ENCODE results near the gene ENOX1. TPM values are rescaled to one million over a fixed set of nuclear protein-coding genes. Genes with fewer than 3 reads are reported as not detected.

The ENOX1 gene
- total RNA-seq, 1 donor from 2014 or later: 0.14 TPM

- H3K9me3 Mint-ChIP-seq: no peaks in the 10 kb centered on the region
- no peak for DNase-seq
- H3K4me3 Mint-ChIP-seq: no peak overlapping the region
- peaks cover 1% of the 10 kb centered on the region for H3K27me3 Mint-ChIP-seq
- H3K36me3 Mint-ChIP-seq (ENCODE audit: low read depth): no peaks in the 10 kb centered on the region
- H3K4me1 Mint-ChIP-seq: peaks cover 4% of the 10 kb centered on the region
- H3K27ac Mint-ChIP-seq: no peak overlapping the region
- intact Hi-C loops (cut with micrococcal nuclease): no loop called here
Measured at GRCh38 chr13:43544631-43545030, 242.1 kb downstream of the ENOX1 start.

- Mint-ChIP-seq H3K27me3 (peaks cover 1% of the 10 kb centered on the region), H3K36me3 (ENCODE audit: low read depth) (no peaks in the 10 kb centered on the region), H3K4me1 (peaks cover 4% of the 10 kb centered on the region), H3K27ac (no peak overlapping the region), H3K9me3 (no peaks in the 10 kb centered on the region), H3K4me3 (no peak overlapping the region)
- DNase-seq: no peak
- intact Hi-C loops (cut with micrococcal nuclease): no loop called here
Measured at GRCh38 chr13:43544011-43544410, 242.8 kb downstream of the ENOX1 start.

- intact Hi-C loops (cut with micrococcal nuclease): no loop called here
- peaks cover 4% of the 10 kb centered on the region for H3K4me1 Mint-ChIP-seq
- H3K27me3 Mint-ChIP-seq: no peaks in the 10 kb centered on the region
- no peaks in the 10 kb centered on the region for H3K36me3 Mint-ChIP-seq (ENCODE audit: low read depth)
- H3K9me3 Mint-ChIP-seq: no peaks in the 10 kb centered on the region
- no peak overlapping the region for H3K4me3 Mint-ChIP-seq
- DNase-seq: no peak
- no peak overlapping the region for H3K27ac Mint-ChIP-seq
Measured at GRCh38 chr13:43543331-43543730, 243.4 kb downstream of the ENOX1 start.

GRCh38 chr13:43537124-43537523, 249.6 kb downstream of the ENOX1 start:
- H3K36me3 Mint-ChIP-seq (ENCODE audit: low read depth): no peaks in the 10 kb centered on the region
- H3K4me1 Mint-ChIP-seq: no peaks in the 10 kb centered on the region
- no peak overlapping the region for H3K27ac Mint-ChIP-seq
- no peak overlapping the region for H3K4me3 Mint-ChIP-seq
- H3K27me3 Mint-ChIP-seq: peaks cover 2% of the 10 kb centered on the region
- H3K9me3 Mint-ChIP-seq: no peaks in the 10 kb centered on the region
- intact Hi-C loops (cut with micrococcal nuclease): no loop called here
- DNase-seq: no peak

GRCh38 chr13:43529796-43530195, 257.0 kb downstream of the ENOX1 start:
- Mint-ChIP-seq H3K4me3 (no peak overlapping the region), H3K27ac (no peak overlapping the region), H3K9me3 (no peaks in the 10 kb centered on the region), H3K4me1 (no peaks in the 10 kb centered on the region), H3K36me3 (ENCODE audit: low read depth) (no peaks in the 10 kb centered on the region), H3K27me3 (peaks cover 2% of the 10 kb centered on the region)
- intact Hi-C loops (cut with micrococcal nuclease): no loop called here
- no peak for DNase-seq

GRCh38 chr13:43528992-43529391, 257.8 kb downstream of the ENOX1 start:
- Mint-ChIP-seq H3K36me3 (ENCODE audit: low read depth) (no peaks in the 10 kb centered on the region), H3K4me1 (no peaks in the 10 kb centered on the region)

GRCh38 chr13:43522788-43523187, 264.0 kb downstream of the ENOX1 start:
- Mint-ChIP-seq H3K4me3 (no peak overlapping the region), H3K36me3 (ENCODE audit: low read depth) (no peaks in the 10 kb centered on the region), H3K4me1 (no peaks in the 10 kb centered on the region), H3K27me3 (peaks cover 4% of the 10 kb centered on the region), H3K27ac (no peak overlapping the region), H3K9me3 (no peaks in the 10 kb centered on the region)
- intact Hi-C loops (cut with micrococcal nuclease): no loop called here
- no peak for DNase-seq

More at GRCh38 chr13:43528992-43529391, 257.8 kb downstream of the ENOX1 start:
- Mint-ChIP-seq H3K9me3 (no peaks in the 10 kb centered on the region), H3K27ac (no peak overlapping the region), H3K4me3 (no peak overlapping the region), H3K27me3 (peaks cover 5% of the 10 kb centered on the region)
- intact Hi-C loops (cut with micrococcal nuclease): no loop called here
- no peak for DNase-seq

GRCh38 chr13:43520351-43520750, 266.4 kb downstream of the ENOX1 start:
- Mint-ChIP-seq H3K36me3 (ENCODE audit: low read depth) (no peaks in the 10 kb centered on the region), H3K9me3 (no peaks in the 10 kb centered on the region), H3K27ac (no peak overlapping the region), H3K27me3 (peaks cover 4% of the 10 kb centered on the region), H3K4me3 (no peak overlapping the region), H3K4me1 (no peaks in the 10 kb centered on the region)
- intact Hi-C loops (cut with micrococcal nuclease): no loop called here
- no peak for DNase-seq

- H3K27ac Mint-ChIP-seq: no peak overlapping the region
- H3K9me3 Mint-ChIP-seq: no peaks in the 10 kb centered on the region
- intact Hi-C loops (cut with micrococcal nuclease): no loop called here
- no peaks in the 10 kb centered on the region for H3K4me1 Mint-ChIP-seq
- no peak for DNase-seq
- peaks cover 2% of the 10 kb centered on the region for H3K27me3 Mint-ChIP-seq
- no peaks in the 10 kb centered on the region for H3K36me3 Mint-ChIP-seq (ENCODE audit: low read depth)
- H3K4me3 Mint-ChIP-seq: no peak overlapping the region
Measured at GRCh38 chr13:43518833-43519232, 267.9 kb downstream of the ENOX1 start.

- DNase-seq: no peak
- Mint-ChIP-seq H3K9me3 (no peaks in the 10 kb centered on the region), H3K36me3 (ENCODE audit: low read depth) (no peaks in the 10 kb centered on the region), H3K27me3 (no peaks in the 10 kb centered on the region), H3K4me3 (no peak overlapping the region), H3K27ac (no peak overlapping the region), H3K4me1 (no peaks in the 10 kb centered on the region)
- intact Hi-C loops (cut with micrococcal nuclease): no loop called here
Measured at GRCh38 chr13:43516401-43516833, 270.4 kb downstream of the ENOX1 start.

GRCh38 chr13:43515531-43515930, 271.2 kb downstream of the ENOX1 start:
- intact Hi-C loops (cut with micrococcal nuclease): no loop called here
- Mint-ChIP-seq H3K4me1 (no peaks in the 10 kb centered on the region), H3K36me3 (ENCODE audit: low read depth) (no peaks in the 10 kb centered on the region), H3K27ac (no peak overlapping the region), H3K9me3 (no peaks in the 10 kb centered on the region), H3K4me3 (no peak overlapping the region), H3K27me3 (no peaks in the 10 kb centered on the region)
- no peak for DNase-seq

GRCh38 chr13:43514311-43514710, 272.5 kb downstream of the ENOX1 start:
- H3K36me3 Mint-ChIP-seq (ENCODE audit: low read depth): no peaks in the 10 kb centered on the region
- H3K27ac Mint-ChIP-seq: no peak overlapping the region
- intact Hi-C loops (cut with micrococcal nuclease): no loop called here
- no peak overlapping the region for H3K4me3 Mint-ChIP-seq
- H3K27me3 Mint-ChIP-seq: no peaks in the 10 kb centered on the region
- H3K9me3 Mint-ChIP-seq: no peaks in the 10 kb centered on the region
- no peak for DNase-seq
- no peaks in the 10 kb centered on the region for H3K4me1 Mint-ChIP-seq

- no peaks in the 10 kb centered on the region for H3K36me3 Mint-ChIP-seq (ENCODE audit: low read depth)
- no peak for DNase-seq
- H3K27ac Mint-ChIP-seq: no peak overlapping the region
- H3K4me1 Mint-ChIP-seq: no peaks in the 10 kb centered on the region
- H3K9me3 Mint-ChIP-seq: no peaks in the 10 kb centered on the region
- H3K27me3 Mint-ChIP-seq: no peaks in the 10 kb centered on the region
- H3K4me3 Mint-ChIP-seq: no peak overlapping the region
- intact Hi-C loops (cut with micrococcal nuclease): no loop called here
Measured at GRCh38 chr13:43512221-43512620, 274.6 kb downstream of the ENOX1 start.

GRCh38 chr13:43510956-43511901, 275.5 kb downstream of the ENOX1 start:
- Mint-ChIP-seq H3K9me3 (no peaks in the 10 kb centered on the region), H3K4me3 (no peak overlapping the region), H3K4me1 (no peaks in the 10 kb centered on the region), H3K27me3 (peaks cover 2% of the 10 kb centered on the region), H3K27ac (no peak overlapping the region), H3K36me3 (ENCODE audit: low read depth) (no peaks in the 10 kb centered on the region)
- no peak for DNase-seq
- intact Hi-C loops (cut with micrococcal nuclease): no loop called here

- H3K27me3 Mint-ChIP-seq: peaks cover 8% of the 10 kb centered on the region
- intact Hi-C loops (cut with micrococcal nuclease): no loop called here
- H3K36me3 Mint-ChIP-seq (ENCODE audit: low read depth): no peaks in the 10 kb centered on the region
- no peak overlapping the region for H3K4me3 Mint-ChIP-seq
- H3K4me1 Mint-ChIP-seq: no peaks in the 10 kb centered on the region
- H3K27ac Mint-ChIP-seq: no peak overlapping the region
- H3K9me3 Mint-ChIP-seq: peaks cover 2% of the 10 kb centered on the region
- no peak for DNase-seq
Measured at GRCh38 chr13:43495732-43496131, 291.0 kb downstream of the ENOX1 start.

Measured in activated CD4-positive, alpha-beta T cell treated with anti-CD3 and anti-CD28 coated beads, Interleukin-2, amount 10 ng/mL, durations not matched to agents 24 days and 14 days (primary cell).